Muscle of arm (tissue), 12 donors: Measurements from ENCODE around the gene MRPS16. TPM values are rescaled to one million over a fixed set of nuclear protein-coding genes. Genes with fewer than 3 reads are reported as not detected.

Source experiments
- DNase-seq: peaks from one replicate; pipeline ENCODE4 v3.0.0-alpha.2; 2013
- polyA plus RNA-seq, 12 donors: library from polyadenylated mRNA; unstranded; fragments of 120-200 nt; gene quantifications; one replicate each; pipeline ENCODE4 v1.2.1, GENCODE V29; 2013; ENCODE audit not compliant: insufficient read length in 12 of 12

Gene MRPS16
- polyA plus RNA-seq, 12 donors = 51.1 to 160 (median 67.6) TPM; not detected in 1

- DNase-seq = no peak
Measured at GRCh38 chr10:73206385-73206784, 46.1 kb downstream of the MRPS16 start.

GRCh38 chr10:73205890-73206289 lies 46.6 kb downstream of the MRPS16 start:
- no peak for DNase-seq

- no peak for DNase-seq
Measured at GRCh38 chr10:73205081-73205480, 47.4 kb downstream of the MRPS16 start.

Other genes with a start within 250 kb of the MRPS16 start
- 10 to 100 TPM in 11 of 12 donors, not detected in 1; 35.8 to 92.5 (median 65.9) TPM for gene P4HA1, start 155.8 kb downstream of the MRPS16 start, polyA plus RNA-seq
- gene NUDT13, start 142.2 kb downstream of the MRPS16 start, polyA plus RNA-seq = 1 to 10 TPM in 10 of 12 donors, not detected in 2; 2.7 to 5.3 (median 3.5) TPM
- gene ECD, start 84.6 kb downstream of the MRPS16 start, polyA plus RNA-seq = 10 to 100 TPM in 11 of 12 donors, not detected in 1; 21.4 to 31.1 (median 25.3) TPM
- gene FAM149B1, start 84.5 kb downstream of the MRPS16 start, polyA plus RNA-seq = 10 to 100 TPM in 11 of 12 donors, not detected in 1; 19.7 to 41.7 (median 24.5) TPM
- 10 to 100 TPM in 11 of 12 donors, not detected in 1; 15.6 to 25.5 (median 21.3) TPM for gene DNAJC9, start 5.4 kb downstream of the MRPS16 start, polyA plus RNA-seq
- gene CFAP70, start 106.2 kb upstream of the MRPS16 start, polyA plus RNA-seq = 1 to 10 TPM in 7 of 12 donors, under 1 TPM in 3, not detected in 2; 0.64 to 3.5 (median 1.7) TPM
- gene ANXA7, start 161.4 kb upstream of the MRPS16 start, polyA plus RNA-seq = 10 to 100 TPM in 11 of 12 donors, not detected in 1; 51.8 to 67.2 (median 60.4) TPM
- gene MSS51, start 180.9 kb upstream of the MRPS16 start, polyA plus RNA-seq = 10 to 100 TPM in 11 of 12 donors, not detected in 1; 15.6 to 82.3 (median 43.2) TPM
- gene PPP3CB, start 243.4 kb upstream of the MRPS16 start, polyA plus RNA-seq = 100 to 1,000 TPM in 10 of 12 donors, 10 to 100 TPM in 1, not detected in 1; 96.0 to 220 (median 181) TPM